Mucosa of gallbladder (tissue), 1 donor: ENCODE data around the gene FBXW5. TPM values are rescaled to one million over a fixed set of nuclear protein-coding genes. Genes with fewer than 3 reads are reported as not detected.

Source experiments
- DNase-seq: peaks from one replicate; pipeline ENCODE4 v3.0.0-alpha.2; 2020; ENCODE audit warnings: low spot score
- total RNA-seq: library from RNA; stranded (reverse); gene quantifications from one replicate; pipeline ENCODE4 v1.2.1, GENCODE V29; 2021
- donor health status: DM: no; HTN: no; CAD: no.

FBXW5 gene
- total RNA-seq, 1 donor from 2014 or later = 144 TPM

DNA sequence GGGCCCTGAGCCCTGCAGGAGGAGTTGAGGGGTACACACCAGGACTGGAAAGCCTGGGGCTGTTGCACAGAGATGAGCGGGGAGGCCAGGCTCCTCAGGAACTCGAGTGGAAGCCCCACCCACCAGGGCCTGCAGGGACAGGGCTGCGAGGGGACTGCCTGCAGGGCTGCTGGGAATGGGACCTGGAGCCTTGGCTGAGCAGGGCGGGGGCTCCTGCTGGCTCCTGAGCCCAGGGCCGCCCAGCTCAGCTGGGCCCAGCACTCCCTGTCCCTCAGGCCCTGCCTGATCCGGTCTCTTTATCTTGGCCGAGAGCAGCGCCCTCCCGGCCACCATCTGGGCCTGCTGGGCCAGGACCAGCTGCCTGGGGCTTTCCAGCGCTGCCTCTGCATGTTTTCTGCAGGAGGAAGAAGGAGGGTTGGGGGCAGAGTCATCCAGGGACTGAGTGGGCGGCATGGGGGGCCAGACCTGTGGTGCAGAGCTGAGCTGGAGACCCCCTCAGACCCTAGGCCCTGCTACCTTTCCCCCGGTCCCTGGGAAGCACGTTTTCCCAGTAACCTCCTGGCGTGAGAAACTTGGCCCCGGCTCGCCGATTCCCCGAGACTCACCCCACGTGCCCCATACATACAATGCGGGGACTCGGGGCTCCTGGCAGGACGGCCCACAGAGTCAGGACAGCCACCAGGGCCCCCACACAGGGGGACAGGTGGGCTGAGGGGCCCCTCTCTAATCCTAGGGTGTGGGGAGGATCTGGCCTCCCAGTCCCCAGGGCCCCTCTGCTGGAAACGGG, 16.9 kb upstream of the FBXW5 start:
- DNase-seq = no peak

DNA sequence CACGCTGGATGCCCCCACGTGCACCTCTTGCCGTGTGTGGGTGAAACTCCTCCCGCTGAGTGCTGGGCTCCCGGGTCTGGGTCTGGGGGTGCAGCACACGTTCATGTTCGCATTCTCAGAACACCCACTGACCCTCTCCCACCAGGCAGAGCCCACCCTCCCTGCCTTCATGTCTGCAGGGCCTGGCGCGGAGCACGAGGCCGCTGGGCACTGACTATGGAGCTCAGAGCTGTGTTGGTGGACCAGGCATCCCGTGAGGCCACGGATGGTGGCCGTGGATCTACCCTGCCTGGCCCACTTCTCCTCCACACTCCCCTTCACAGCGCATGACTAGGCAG, 16.4 kb upstream of the FBXW5 start:
- no peak for DNase-seq

GRCh38 chr9:136960212-136960937, 15.8 kb upstream of the FBXW5 start:
- DNase-seq = no peak

GRCh38 chr9:136958898-136959850, 14.6 kb upstream of the FBXW5 start:
- DNase-seq = no peak

DNA sequence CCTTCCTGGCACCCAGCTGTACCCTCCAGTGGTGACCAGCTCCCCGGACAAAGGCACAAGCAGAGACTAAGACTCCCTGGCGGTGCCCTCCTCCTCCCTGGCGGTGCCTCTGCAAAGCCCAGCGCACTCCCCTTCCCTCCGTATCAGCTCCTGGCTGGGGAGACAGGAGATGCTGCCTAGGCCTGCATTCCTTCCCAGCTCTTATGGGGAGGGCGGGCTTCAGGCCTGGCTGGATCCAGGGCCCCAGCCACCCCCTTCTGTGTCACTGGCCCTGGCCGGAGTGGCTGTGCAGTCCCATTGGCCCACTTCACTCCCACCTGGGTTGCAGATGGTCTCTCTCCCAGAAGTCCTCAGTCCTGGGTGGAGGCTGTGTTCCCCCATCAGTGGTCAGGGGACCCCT, 13.9 kb upstream of the FBXW5 start:
- no peak for DNase-seq

DNA sequence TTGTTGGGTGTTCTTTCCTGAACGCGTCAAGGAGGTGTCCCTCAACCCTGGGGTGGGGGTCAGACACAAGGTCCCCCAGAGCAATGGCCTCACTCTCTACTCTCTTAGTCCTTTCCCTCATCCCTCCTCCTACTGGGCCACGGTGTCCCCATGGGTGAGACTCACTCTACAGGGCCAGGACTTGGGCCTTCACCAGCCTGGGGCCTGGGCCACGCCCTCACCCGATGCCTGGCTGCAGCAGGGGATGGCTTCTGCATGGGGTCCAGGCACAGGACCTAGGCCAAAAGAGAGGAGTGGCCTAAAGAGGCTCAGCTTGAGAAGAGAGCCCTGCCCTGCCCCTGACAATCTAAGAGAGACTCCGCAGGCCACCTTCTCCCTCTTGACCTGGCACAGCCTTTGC, 13.4 kb upstream of the FBXW5 start:
- DNase-seq = no peak

DNA sequence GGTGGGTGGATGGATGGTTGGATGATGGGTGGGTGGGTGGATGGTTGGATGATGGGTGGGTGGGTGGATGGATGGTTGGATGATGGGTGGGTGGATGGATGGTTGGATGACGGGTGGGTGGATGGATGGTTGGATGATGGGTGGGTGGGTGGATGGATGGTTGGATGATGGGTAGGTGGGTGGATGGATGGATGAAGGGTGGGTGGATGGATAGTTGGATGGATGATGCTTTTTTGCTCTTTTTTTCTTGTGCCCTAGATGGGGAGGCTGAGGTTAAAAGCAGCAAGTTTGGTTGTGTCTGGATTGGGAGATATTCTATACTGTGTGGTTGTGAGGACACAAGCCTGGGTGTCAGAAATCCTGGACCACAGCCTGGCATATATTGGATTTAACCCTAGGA, 12.9 kb upstream of the FBXW5 start:
- no peak for DNase-seq

GRCh38 chr9:136956604-136957003, 12.1 kb upstream of the FBXW5 start:
- no peak for DNase-seq

- no peak for DNase-seq
Measured at GRCh38 chr9:136955943-136956335, 11.4 kb upstream of the FBXW5 start.

DNA sequence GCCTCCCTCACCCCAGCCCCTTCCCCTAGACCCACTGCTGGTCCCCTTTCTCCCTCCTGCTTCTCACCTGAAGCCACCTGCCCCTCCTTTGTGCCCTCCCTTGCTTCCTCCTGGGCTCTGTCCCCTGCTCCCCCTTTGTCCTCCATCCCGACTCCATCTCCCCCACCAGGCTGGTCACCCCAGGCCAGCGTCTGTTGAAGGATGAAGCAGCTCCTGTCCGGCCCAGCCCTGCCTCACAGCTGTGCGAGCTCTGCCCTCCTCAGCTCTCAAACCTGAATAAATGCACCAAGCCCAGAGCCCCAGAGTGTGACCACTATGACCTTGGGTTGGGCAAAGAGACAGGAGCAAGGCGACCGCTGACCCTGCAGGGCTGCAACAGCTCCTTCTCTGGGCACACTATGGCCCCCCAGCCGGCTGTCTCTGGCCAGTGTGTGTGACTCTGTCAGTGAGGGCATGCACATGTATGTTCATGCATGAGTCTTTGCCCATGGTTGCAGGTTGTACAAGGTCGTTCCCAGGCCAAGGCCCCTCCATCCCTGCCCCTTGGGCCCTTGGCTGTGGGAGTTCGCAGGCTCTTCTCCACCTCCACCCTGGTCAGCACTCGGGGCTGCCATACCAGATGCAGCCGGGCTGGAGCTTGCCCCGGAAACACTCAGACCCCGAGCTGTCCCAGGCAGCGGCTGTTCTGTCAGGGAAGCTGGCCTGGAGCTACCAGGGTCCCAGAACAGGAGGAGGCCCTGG, 10.8 kb upstream of the FBXW5 start:
- no peak for DNase-seq

DNA sequence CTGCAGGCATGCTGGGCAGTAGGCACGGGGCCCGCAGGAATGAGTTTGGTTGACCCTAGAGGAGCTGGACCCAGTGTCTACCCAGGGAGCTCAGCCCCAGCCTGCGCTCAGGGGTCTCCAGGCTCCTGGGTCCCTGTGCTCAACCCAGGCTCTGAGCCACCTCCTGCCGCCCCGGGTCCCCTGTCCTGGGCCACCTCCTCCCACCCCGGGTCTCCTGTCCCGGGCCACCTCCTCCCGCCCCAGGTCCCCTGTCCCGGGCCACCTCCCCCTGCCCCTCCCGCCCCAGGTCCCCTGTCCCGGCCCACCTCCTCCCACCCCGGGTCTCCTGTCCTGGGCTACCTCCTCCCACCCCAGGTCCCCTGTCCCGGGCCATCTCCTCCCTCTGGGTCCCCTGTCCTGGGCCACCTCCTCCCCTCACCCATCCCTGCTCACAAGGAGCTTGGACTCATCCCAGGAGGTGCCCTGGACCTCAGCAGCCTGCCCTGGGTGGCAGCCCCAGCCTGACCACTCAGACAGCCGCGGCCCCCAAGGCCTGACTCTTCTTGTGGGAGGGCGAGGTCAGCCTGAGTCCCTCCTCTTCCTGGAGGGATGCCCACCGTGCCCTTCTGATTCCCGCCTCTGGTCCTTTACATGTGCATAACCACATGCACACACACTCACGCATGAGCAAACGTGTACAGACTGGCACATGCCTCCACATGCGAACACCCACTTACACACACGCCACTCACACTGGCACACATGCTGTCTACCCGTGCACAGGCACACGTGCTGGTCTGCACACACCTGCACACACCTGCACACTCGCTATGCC, 9.9 kb upstream of the FBXW5 start:
- no peak for DNase-seq

DNA sequence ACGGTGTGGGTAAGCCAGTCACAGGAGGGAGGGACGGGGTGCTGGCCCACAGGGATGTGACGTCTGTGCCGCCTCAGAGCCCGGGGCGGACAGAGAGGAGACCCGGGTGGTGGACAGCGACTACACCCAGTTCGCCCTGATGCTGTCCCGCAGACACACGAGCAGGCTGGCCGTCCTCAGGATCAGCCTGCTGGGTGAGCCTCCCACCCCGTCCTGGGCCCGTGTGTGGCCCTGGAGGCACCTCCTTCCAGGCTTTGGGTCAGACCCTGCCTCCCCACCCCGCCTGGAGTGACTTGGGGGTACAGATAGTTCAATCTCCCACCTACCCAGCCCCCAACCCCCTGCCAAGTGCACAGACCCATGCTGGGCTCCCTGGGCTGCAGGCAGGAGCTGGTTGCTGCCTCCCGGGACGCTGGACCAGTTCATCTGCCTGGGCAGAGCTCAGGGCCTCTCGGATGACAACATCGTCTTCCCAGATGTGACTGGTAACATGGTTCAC, 9.3 kb upstream of the FBXW5 start:
- no peak for DNase-seq

- DNase-seq = no peak
Measured at GRCh38 chr9:136952876-136953770, 8.6 kb upstream of the FBXW5 start.

- no peak for DNase-seq
Measured at GRCh38 chr9:136952321-136952850, 7.8 kb upstream of the FBXW5 start.

- DNase-seq = no peak
Measured at GRCh38 chr9:136951541-136952320, 7.2 kb upstream of the FBXW5 start, which contains the start of gene LCN12. Gene LCN12, plus strand, starts transcription at chr9:136952273. Its CDS starts 55 bp downstream, at chr9:136952328.

GRCh38 chr9:136950656-136951276, 6.2 kb upstream of the FBXW5 start:
- DNase-seq = no peak

- DNase-seq = peak; percentile 97
Measured at GRCh38 chr9:136949817-136950655, 5.5 kb upstream of the FBXW5 start.
